GM12872 (cell line): ENCODE results near the gene MPRIP.

Experiments used
- CTCF ChIP-seq: IDR thresholded peaks from 3 replicates; pipeline ENCODE4 v1.5.1; 2011; ENCODE audit warnings: low read depth, mild to moderate bottlenecking, low read length, moderate library complexity; ENCODE audit not compliant: insufficient read depth

Gene MPRIP

GRCh38 chr17:17050346-17051345, 8.4 kb downstream of the MPRIP start:
- TF ChIP-seq CTCF: no peak

- no peak for TF ChIP-seq CTCF
Measured at GRCh38 chr17:17051380-17051779, 9.1 kb downstream of the MPRIP start.

GRCh38 chr17:17051791-17052461, 9.7 kb downstream of the MPRIP start:
- no peak for TF ChIP-seq CTCF

- no peak for TF ChIP-seq CTCF
Measured at GRCh38 chr17:17052462-17053221, 10.4 kb downstream of the MPRIP start.

- no peak for TF ChIP-seq CTCF
Measured at GRCh38 chr17:17053446-17054379, 11.5 kb downstream of the MPRIP start.

- TF ChIP-seq CTCF: no peak
Measured at GRCh38 chr17:17054636-17055035, 12.4 kb downstream of the MPRIP start.
